Stimulated activated CD4-positive, alpha-beta T cell treated with anti-CD3 and anti-CD28 coated beads, Interleukin-1b, Interleukin-23, amount 100 ng/mL, for 48 hours (primary cell): ENCODE measurements around the gene CR1.
"Not testable (repeated sequence)": the region's sequence is repeated elsewhere in the genome, so short reads cannot be mapped to it uniquely, and the experiment has no call there.

ENCODE experiments used
- DNase-seq: peaks from one replicate; pipeline ENCODE4 v3.0.0-alpha.2; 2020

CR1 gene

DNA sequence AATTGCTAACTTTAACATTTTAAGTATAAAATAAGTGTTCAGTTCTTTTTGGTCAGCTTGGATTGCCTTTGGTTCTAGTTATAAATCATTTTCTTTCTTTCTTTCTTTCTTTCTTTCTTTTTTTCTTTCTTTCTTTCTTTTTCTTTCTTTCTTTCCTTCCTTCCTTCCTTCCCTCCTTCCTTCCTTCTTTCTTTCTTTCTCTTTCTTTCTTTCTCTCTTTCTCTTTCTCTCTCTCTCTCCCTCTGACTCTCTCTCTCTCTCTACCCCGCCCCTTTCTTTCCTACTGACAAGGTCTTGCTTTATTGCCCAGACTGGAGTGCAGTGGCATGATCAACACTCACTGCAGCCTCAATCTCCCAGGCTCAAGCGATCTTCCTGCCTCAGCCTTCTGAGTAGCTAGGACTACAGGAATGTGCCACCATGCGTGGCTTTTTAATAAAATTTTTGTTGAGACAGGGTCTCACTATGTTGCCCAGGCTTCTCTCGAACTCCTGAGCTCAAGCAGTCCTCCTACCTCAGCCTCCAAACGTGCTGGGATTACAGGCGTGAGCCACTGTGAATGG, 187.0 kb downstream of the CR1 start:
- not testable (repeated sequence) for DNase-seq

- DNase-seq = not testable (repeated sequence)
Observed at GRCh38 chr1:207690551-207690950, 194.6 kb downstream of the CR1 start.

DNA sequence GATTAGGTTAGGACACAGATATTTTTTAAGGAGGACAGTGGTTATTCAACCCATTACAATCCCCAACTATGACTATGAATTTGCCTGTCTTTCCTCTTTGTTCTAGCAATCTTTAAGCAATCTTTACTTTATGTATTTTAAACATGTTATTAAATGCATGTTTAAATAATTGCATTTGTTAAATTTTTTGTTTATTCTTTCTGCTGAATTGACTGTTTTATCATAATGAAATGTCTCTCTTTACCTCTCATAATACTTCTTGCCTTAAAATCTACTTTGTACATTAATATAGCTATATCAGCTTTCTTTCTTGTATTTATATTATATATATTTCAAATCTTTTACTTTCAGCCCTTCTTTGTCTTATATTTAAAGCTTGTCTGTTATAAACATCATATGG, 195.1 kb downstream of the CR1 start:
- no peak for DNase-seq
